SIG-M5 treated with dmso at 0.1 percent for 504 hours (cell line): Measurements from ENCODE around the gene SELP.
"Not testable (repeated sequence)": the region's sequence is repeated elsewhere in the genome, so short reads cannot be mapped to it uniquely, and the experiment has no call there.

Source experiments
- DNase-seq: peaks from one replicate; lab custom pipeline; 2025; ENCODE audit not compliant: unreplicated experiment; lab: John Stamatoyannopoulos, UW

SELP gene

DNA sequence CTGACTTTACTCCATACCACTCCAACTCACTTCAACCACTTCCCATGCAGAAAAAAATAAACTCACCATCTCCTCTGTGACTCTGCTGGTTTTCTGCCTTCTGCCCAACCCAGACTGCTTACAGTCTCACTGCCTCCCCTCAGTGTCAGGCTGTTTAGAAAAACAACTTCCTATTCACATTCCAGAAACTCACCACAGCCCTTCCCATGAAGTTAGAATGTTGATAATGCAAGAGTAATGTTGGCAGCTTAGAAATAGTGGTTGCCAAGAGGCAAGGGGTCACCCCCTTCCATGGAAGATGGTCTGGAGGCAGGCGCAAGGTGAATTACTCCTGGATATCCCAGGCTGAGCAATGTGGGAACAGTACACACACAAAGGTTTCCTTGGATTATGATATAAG lies at the start of gene SELP:
Gene SELP, minus strand, starts transcription at position 119 of the 400 bp plus-strand sequence. Its CDS starts 50 bp downstream, at position 69.
- DNase-seq: no peak

DNA sequence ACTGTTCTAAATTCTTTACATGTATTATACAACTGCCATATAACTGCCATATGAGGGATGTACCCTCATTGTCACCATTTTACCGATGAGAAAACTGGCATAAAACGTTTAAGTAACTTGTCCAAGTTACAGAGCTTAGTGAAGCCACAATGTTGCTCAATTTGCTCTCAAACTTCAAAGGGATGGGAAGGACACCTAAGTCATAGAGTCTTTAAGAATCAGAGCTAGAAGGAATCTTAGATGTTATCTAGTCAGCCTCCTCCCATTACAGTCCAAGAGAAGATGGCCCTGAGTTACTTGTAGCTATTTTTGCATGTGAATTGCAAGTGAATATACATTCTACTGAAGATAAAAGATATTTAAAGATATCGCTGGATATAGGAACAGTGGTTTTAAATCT lies 49.8 kb upstream of the SELP start:
- DNase-seq: no peak

DNA sequence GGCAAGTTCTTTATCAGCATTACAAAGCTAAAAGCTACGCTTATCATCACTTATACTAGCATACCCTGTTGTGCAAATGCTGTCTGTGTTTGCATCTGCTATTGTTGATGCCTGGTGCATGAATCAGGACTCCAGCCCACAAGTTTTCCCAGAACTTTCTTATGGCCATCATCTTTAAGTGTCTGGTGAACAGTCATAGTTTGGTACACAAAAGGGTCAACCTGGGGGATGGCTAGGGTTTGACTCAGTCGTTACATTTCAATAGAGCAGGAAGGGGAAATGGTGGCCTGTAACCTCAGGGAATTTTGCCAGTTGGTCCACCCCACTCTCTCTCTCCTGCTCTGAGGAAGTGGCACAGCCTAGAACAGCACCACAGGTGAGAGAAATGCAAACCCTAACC lies 46.1 kb upstream of the SELP start:
- DNase-seq: no peak

DNA sequence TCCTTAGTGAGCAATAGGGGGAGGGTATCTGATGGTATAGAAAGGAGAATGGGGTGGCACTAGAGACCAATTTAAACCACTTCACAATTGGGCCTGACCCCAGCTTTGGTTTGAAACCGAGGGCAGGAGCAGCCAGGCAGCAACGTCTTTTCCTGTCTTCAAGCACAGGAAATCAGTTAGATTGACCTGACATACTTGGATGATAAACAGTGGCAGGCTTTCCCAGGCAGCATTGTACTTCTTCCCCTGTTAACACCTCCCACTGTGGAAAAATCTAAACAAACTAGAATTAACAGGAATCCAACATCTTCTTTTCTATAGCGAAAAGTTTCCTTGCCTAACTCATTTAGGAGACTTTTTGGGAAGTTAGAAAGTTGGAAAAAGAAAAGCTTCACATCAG lies 40.9 kb upstream of the SELP start:
- DNase-seq: no peak

DNA sequence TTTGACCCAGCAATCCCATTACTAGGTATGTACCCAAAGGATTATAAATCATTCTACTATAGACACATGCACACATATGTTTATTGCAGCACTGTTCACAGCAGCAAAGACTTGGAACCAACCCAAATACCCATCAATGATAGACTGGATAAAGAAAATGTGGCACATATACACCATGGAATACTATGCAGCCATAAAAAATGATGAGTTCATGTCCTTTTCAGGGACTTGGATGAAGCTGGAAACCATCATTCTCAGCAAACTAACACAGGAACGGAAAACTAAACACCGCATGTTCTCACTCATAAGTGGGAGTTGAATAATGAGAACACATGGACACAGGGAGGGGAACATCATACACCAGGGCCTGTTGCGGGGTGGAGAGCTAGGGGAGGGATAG lies 40.3 kb upstream of the SELP start:
- not testable (repeated sequence) for DNase-seq

DNA sequence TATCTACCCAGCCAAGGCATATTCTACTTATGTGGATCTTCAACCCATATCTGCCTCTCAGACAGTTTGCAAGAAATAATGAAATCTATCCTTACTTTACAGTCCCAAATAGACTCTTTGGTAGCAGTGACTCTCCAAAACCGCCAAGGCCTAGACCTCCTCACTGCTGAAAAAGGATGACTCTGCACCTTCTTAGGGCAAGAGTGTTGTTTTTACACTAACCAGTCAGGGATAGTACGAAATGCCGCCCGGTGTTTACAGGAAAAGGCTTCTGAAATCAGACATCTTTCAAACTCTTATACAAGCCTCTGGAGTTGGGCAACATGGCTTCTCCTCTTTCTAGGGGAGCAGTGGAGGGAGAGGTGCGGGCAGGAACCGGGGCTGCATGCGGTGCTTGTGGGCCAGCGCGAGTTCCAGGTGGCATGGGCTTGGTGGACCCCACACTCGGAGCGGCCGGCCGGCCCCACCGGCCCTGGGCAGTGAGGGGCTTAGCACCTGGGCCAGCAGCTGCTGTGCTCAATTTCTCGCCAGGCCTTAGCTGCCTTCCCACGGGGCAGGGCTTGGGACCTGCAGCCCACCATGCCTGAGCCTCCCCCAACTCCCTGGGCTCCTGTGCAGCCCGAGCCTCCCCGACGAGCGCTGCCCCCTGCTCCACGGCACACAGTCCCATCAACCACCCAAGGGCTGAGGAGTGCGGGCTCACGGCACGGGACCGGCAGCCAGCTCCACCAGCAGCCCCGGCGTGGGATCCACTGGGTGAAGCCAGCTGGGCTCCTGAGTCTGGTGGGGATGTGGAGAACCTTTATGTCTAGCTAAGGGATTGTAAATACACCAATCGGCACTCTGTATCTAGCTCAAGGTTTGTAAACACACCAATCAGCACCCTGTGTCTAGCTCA lies 38.0 kb upstream of the SELP start:
- DNase-seq: not testable (repeated sequence)

DNA sequence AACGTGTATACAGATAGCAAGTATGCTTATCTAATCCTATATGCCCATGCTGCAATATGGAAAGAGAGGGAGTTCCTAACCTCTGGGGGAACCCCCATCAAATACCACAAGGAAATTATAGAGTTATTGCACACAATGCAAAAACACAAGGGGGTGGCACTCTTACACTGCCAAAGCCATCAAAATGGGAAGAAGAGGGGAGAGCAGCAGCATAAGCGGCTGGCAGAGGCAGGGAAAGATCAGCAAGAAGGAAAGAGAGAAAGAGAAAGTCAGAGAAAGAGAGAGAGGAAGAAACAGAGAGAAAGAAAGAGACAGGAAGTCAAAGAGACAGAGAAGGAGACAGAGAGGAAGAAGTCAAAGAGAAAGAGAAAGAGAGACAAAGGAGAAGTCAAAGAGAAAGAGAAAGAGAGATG lies 37.3 kb upstream of the SELP start:
- DNase-seq: not testable (repeated sequence)

DNA sequence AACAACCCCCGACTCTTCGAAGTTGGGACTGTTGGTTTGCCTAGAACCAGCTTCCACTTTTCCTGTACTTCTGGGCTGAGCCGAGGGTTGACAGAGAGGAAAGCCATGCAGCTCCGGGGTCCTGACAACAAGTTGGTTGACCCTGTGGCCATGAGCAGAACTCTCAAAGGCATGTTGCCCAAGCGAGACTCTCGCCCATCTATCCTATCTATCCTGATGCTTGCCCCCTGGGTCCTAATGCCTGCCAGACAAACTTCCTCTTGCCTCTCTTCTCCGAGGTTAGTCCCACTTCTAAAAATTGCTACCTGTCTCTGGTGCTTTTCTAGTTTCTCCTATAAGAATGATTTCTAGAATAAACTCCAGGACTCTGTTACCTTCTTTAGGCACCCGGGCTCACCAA lies 32.8 kb upstream of the SELP start:
- DNase-seq: not testable (repeated sequence)

DNA sequence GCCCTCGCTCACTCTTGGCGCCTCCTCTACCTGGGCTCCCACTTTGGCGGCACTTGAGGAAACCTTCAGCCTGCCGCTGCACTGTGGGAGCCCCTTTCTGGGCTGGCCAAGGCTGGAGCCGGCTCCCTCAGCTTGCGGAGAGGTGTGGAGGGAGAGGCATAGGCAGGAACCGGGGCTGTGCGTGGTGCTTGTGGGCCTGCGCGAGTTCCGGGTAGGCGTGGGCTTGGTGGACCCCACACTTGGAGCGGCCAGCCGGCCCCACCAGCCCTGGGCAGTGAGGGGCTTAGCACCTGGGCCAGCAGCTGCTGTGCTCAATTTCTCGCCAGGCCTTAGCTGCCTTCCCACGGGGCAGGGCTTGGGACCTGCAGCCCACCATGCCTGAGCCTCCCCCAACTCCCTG lies 31.1 kb upstream of the SELP start:
- not testable (repeated sequence) for DNase-seq

DNA sequence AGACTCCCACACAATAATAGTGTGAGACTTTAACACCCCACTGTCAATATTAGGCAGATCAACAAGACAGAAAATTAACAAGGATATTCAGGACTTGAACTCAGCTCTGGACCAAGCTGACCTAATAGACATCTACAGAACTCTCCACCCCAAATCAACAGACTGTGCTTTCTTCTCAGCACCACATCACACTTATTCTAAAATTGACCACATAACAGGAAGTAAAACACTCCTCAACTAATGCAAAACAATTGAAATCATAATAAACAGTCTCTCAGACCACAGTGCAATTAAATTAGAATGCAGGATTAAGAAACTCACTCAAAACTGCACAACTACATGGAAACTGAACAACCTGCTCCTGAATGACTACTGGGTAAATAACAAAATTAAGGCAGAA lies 28.9 kb upstream of the SELP start:
- not testable (repeated sequence) for DNase-seq

DNA sequence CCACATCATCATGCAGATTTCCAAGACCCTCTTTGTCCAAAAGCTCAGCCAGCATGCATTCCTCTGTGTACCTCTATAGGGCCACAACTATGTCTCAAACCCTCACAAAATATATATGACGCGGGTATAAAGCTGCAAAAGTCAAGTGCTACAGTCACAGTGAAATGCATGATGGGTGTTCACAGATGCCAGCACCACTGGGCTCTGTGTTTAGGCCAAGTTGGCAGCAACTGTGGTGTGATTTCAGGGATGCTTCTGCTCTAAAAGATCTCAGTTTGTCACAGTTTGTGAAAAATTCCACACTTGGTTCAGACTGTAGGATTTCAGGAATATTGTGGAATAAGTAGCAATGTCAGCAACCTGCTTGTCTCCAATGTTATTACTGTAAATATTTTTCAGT lies 23.9 kb upstream of the SELP start:
- no peak for DNase-seq

DNA sequence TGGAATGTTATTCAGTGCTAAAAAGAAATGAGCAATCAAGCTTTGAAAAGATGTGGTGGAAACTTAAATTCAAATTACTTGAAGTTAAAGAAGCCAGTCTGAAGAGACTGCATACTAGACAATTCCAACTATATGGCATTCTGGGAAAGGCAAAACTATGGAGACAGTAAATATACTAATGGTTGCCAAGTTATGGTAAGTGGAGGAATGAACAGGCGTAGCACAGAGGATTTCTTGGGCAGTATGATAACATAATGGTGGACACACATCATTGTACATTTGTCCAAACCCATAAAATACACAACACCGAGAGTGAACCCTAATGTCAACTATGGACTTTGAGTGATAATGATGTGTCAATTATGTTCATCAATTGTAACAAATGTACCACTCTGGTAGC lies 21.1 kb upstream of the SELP start:
- DNase-seq: no peak

DNA sequence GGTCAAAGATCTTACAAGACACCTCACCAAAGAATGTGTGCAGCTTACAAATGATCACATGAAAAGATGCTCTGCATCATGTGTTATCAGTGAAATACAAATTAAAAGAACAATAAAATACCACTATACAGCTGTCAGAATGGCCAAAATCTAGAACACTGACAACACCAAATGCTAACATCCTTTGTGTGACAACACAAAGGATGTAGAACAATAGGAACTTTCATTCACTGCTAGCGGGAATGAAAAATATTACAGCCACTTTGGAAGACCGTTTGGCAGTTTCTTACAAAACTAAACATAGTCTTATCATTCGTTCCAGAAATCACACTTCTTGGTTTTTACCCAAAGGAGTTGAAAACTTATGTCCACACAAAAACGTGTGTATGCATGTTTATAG lies 20.6 kb upstream of the SELP start:
- no peak for DNase-seq

DNA sequence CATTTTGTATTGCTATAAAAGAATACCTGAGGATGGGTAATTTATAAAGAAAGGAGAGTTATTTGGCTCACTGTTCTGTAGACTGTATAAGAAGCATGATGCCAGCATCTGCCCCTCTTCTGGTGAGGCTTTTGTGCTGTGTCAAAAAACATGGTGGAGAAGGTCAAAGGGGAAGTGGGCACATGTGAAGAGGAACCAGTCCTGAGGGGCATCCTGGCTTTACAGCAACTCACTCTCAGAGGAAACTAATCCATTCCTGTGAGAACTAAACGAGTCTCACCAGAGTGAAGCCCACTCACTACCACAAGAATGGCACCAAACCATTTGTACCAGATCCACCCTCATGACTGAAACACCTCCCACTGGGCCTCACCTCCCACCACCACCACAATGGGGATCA lies 18.8 kb upstream of the SELP start:
- no peak for DNase-seq

DNA sequence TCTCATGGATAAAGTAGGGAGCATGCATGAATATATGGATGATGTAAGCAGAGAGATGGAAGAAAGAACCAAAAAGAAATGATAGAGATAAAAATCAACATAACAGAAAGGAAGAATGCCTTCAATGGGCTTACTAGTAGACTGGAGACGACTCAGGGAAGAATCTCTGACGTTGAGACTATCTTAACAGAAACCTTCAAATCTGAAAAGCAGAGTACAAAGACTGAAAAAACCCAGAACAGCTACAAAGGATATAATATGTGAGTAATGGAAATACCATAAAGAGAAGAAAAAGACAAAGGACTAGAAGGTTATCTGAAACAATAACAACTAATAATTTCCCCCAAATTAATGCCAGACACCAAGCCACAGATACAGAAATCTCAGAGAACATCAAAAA lies 18.3 kb upstream of the SELP start:
- no peak for DNase-seq

DNA sequence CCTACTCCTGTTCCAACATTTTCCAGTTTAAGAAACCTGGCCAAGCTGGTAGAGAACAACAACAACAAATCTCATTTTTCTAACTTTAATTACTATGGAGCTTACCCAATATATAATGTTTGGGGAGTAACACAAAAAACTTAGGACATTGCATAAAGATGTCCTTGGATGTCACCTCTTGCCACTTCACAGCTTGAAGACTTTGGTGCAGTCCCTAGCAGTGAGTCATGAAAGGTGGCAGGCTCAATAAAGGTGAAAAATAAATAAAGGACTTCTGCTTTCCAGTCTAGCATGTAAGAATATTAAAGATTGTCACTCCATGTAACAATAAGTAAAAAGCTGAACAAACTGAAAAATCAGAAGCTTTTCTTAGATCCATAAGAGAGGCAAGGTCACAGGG lies 17.6 kb upstream of the SELP start:
- DNase-seq: no peak

DNA sequence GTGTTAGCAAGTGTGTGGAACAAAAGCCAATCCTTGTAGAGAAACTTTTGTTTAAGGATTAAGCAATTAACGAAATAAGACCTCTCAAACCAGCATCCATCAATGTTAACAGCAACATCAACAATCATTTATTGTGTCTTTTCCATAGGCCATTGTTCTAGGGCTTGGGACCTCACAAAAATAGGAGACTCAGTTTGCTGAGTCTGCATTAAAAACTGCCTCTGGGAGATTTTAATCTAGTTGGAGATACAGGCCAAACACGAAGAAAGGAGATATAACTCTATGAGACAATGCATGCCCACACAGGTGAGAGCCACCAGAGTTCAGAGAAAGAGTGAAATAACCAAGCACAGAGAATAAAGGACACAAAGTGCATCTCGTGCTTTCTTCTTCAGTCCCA lies 14.4 kb upstream of the SELP start:
- DNase-seq: no peak

DNA sequence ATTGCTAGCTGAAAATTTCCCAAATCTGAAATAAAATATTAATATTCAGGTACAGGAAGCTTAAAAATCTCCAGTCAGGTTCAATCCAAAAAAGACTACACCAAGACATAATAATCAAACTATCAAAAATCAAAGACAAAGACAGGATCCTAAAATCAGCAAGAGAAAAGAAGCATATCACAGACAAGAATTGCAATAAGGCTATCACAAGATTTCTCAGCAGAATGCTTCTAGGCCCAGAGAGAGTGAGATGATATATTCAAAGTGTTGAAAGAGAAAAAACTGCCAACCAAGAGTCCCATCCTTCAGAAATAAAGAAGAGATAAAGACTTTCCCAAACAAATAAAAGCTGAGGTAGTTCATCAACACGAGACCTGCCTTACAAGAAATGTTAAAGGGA lies 5.0 kb upstream of the SELP start:
- DNase-seq: no peak

DNA sequence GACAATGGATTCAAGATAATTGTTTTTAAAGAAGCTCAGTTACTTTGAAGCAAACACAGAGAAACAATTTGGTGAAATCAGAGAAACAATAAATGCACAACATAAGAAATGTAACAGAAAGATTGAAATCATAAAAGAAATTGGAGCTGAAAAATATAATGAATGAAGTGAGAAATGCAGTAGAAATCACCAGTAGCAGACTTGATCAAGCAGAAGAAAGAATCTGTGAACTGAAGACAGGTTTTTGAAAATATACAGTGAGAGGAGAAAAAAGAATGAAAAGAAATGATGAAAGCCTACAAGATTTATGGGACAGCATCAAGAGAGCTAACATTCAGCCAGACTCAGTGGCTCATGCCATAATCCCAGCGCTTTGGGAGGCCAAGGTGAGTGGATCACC lies 4.2 kb upstream of the SELP start:
- DNase-seq: no peak

DNA sequence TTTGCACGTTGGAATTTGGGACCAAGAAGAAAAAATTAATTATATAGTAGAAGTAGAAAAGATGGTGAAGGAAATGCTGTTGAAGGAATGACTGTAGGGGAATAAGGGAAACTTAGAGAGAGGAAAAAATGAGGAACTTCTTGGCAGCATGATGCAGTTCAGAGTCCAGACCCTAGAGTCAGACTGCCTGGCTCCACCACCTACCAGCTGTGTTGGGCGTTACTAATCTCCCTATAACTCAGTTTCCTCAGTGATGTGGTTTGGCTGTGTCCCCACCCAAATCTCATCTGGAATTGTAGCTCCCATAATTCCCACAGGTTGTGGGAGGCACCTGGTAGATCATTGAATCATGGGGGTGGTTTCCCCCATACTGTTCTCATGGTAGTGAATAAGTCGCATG lies 1.3 kb upstream of the SELP start:
- DNase-seq: no peak

DNA sequence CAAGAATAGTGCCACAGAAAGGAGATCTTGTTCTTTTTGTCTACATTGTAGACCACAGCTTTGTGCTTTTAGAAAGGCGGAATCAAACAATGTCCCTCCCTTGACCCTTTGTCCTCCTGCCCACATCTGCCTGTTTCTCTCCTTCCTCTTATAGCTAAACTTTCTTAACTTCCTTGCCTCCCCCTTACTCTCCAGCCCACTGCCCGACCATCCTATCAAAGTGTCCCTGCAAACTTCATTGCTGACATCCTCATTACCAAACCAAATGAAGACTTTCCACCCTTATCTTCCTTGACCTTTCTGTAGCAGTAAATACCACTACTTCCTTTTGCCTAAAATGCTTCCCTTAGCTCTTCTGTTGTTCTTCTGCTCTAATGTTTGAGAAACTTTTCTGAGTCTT lies 5.0 kb downstream of the SELP start:
- no peak for DNase-seq

DNA sequence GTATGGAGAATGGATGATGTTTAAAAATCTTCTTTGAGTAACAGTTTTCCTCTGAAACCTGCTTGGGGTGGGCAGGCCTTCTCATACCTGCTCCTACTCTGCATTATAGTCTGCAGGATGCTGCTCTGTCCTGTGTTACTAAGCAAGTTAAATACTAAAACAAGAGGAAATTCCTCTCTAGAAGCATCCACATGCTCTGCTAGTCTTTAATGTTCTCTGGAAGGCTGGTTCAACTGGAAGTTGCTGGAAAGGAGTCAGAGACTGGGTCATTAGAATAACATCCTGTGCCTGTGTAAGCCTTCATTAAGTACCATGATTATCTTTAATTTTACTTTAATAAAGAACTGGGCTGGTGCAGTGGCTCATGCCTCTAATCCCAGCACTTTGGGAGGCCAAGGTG lies 5.8 kb downstream of the SELP start:
- DNase-seq: no peak
